DMS53 (cell line): ENCODE results near the gene GARNL3.

Experiments used
- DNase-seq: peaks from one replicate; lab custom pipeline; 2025; lab: John Stamatoyannopoulos, UW

GARNL3 gene

DNA sequence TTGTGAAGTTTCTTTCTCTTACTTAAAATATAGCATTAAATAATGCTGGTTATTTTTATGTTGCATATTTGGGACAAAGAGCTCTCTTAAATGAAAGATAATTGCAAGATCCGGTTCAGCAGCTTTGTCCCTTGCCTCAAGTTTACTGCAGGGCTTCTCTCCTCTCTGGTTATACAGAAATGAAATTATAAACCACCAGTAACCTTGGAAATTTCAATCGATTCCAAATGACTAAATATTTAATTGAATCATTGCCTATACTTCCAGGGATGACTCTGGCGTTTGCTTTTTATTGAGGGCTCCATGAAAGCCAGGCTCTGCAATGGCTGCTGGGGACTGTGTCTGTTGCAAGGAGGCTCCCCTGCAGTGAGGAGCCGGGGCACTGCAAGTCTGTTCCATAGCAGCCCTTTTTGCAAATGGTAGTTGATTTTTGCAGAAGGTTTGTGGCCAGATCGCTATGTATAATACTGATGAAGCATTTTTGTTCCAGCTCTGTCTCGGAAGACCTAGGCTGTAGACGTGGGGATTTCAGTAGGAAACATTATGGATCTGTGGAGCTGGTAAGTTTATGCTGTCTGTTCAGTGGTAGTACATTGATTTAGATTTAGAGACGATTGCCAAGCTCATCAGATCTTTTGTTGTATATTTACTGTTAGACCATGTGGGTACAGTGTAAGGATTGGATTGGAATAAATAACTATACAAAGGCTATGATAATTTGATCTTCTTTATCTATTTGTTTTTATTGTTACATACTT is at the start of gene GARNL3:
Gene GARNL3, plus strand, starts transcription at position 313 of the 758 bp plus-strand sequence. Its CDS starts 104 bp downstream, at position 417.
- no peak for DNase-seq

DNA sequence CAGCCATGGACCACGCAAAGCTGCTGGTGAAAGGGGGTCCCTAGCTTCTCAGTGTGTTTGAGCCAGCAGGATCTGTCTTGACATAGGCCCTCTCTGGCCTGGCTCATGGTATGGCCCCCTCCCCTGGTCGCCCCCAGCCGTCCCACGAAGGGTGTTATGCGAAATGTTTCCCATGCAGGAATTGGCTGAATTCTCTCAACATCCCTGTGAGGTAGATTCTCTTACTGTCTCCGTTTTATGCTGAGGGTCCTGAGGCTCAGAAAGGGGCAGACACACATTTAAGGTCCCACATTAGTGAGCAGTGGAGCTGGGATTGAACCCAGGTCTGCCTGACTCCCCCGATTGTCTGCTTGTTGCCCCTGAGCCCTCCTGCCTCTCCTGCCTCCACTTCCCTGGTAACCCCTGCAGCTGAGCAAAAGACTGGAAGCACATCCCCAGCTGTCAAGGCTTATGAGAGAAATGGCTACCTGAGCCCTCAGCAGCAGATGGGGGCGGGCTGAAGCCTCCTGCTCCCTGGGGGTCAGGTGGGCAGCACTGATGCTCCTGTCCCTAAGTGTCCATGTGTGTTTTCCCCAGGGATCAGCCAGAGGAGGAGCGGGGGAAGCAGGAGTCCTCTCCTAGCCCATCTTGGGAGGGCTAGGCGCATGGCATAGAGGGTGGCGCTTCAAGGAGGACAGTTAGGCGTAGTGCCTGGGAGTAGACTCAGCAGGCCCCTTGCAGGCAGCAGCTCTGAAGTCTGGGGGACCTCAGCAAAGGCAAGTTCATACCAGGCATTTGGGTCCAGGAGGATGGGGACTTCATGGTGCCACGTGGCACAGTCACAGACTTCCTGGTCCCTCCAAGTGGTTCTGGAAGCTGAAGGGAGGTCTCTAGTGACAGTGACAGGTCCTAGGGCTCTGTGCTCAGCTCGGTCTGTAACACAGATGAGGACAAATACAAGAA is 49.0 kb upstream of the GARNL3 start:
- DNase-seq: no peak

DNA sequence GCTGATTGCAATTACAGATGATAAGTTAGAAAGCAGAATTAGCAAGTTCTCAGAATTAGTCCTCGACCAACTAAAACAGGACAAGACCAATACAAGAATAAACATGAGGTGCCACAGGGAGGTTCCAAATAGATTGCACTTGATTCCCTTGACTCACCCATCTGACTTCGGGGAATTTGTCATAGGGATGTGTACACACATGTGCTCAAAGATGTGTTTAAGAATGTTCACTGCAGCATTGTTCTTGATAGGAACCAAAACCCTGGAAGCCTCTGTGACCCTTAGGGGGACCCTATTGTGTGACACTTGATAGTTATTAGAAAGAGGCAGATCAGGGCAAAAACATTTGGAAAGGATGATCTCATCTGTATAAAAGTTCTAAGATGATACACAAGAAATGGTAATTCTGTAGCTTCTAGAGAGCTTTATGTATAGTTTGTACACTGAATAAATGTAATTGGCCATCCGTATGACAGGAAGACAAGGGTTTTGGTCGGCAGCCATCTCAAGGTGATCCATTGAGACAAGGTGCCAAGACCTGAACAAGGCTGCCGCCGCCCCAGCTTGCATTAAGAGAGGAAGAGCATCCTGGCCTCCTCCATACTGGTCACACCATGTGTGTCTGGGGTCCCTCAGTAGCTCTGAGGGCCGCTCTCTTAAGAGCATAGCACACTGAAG is 48.2 kb upstream of the GARNL3 start:
- DNase-seq: no peak

DNA sequence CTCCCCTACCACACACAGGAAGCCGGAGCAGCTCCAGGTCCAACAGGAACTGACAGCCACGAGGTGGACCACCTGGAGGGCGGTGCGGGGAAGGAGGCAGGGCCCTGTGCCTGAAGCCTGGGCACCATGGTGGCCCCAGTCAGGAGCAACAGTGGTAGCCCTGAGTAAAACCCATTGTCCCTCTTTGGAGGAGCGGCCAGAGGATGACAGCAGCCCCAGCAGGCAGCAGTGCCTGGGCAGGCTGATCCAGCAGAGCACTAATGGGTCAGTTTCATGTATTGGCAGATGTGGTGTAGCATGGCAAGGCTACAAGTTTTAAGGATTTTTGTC is 47.7 kb upstream of the GARNL3 start:
- no peak for DNase-seq

- DNase-seq: no peak
Observed at GRCh38 chr9:127218818-127219217, 45.8 kb upstream of the GARNL3 start.

DNA sequence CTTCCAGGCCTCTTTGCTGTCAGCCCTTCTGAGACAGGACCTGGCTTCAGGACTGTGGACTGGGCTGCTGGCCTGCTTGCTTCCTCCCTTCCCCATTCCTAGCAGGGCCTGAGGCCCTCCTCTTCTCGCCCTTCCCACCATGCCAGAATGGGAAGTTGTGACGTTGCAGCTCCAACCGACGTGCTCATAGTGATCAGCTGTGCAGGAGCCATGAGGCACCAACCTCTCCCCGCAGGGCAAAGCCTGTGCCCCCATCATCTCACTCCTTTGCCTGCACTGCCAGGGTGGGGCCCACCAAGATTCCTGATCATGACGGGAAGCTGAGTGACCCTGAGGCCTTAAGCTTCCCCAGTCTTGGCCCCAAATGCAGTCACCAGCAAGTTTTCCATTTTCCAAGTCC is 45.1 kb upstream of the GARNL3 start:
- no peak for DNase-seq

DNA sequence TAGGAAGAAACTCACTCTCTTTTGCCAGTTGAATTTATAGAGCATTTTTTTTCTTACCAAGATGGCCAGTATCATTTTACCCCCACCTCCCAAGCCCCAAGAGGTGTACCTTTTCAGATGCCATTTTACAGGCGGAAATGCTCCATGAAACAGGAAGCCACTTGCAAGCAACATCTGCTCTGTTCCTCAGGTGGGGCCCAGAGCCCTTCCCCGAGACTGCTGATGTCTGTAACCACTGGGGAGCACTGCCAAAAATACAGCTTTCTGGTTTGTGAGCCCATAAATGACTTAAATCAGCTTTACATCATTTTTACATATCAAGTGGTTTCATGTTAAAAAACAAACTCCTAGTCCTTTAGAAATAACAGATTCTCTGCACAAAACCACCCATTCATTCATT is 42.9 kb upstream of the GARNL3 start:
- DNase-seq: no peak

DNA sequence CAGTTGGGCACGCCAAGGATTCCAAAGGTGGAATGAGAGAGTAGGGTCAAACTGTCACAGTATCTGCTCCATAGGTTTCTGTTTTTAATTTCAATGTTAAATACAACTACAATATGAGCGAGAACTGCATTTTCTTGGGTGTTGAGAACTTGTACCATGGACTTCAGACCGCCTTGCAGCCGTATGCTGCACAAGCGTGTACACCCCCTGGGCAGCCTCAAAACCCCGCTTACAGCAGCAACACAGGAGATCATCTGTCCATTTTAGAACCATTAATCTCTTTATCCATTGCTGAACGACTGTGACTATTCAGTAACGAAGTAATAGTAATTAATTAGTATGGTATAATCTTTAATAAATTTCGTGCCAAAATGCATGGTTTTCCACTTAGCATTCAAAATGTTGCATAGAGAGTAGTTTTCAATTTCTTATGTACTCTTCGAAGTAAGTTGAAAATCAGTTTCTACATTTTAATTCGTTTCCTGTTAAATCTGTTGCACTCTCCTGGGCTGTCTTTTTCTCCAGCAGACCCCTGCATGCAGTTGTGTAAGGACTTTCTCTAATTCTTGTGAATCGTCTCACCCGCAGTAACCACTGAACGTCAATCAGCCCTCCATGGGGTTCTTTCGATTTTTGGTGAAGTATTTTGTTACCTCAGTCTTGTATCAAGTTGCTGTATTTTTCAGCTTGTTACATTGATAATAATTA is 42.0 kb upstream of the GARNL3 start:
- DNase-seq: no peak

DNA sequence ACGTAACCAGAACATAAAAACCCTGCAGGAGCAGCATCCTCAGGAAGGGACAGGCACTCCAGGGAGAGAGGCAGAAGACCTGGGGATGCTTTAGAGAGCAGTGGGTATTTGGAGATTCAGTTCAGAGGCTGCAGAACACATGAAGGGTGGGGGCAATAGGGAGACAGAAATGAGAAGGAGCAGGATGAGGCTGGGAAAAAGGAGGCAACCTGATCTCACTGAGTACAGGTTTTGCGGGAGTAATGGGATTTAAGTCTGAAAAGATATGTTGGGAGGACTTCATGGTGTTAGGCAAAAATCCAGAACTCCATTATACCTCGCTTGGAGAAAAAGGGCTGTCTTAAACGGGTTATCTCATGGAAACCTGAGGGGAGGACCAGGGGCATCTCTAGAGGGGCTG is 41.3 kb upstream of the GARNL3 start:
- DNase-seq: peak; percentile 23

DNA sequence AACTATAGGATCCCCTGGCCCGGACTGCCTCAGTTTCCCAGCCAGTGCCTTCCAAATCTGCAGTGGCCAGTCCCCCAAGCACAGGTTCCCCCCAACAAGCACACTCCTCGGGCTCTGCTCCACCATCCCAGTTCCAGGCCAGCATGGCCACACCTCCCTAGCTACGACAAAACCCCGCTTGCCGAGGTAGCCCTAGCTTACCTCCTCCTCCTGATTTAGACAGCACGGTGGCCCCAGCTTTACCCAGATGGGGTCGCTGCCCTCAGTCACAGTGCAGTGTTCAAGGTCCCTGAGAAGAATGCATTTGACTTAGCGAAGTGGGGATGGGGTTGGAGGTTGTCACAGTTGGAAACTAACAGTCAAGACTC is 40.8 kb upstream of the GARNL3 start:
- DNase-seq: no peak

- DNase-seq: peak; percentile 96
Observed at GRCh38 chr9:127224178-127224882, 40.2 kb upstream of the GARNL3 start.

GRCh38 chr9:127224883-127225739 is 39.5 kb upstream of the GARNL3 start:
- DNase-seq: peak; percentile 96

DNA sequence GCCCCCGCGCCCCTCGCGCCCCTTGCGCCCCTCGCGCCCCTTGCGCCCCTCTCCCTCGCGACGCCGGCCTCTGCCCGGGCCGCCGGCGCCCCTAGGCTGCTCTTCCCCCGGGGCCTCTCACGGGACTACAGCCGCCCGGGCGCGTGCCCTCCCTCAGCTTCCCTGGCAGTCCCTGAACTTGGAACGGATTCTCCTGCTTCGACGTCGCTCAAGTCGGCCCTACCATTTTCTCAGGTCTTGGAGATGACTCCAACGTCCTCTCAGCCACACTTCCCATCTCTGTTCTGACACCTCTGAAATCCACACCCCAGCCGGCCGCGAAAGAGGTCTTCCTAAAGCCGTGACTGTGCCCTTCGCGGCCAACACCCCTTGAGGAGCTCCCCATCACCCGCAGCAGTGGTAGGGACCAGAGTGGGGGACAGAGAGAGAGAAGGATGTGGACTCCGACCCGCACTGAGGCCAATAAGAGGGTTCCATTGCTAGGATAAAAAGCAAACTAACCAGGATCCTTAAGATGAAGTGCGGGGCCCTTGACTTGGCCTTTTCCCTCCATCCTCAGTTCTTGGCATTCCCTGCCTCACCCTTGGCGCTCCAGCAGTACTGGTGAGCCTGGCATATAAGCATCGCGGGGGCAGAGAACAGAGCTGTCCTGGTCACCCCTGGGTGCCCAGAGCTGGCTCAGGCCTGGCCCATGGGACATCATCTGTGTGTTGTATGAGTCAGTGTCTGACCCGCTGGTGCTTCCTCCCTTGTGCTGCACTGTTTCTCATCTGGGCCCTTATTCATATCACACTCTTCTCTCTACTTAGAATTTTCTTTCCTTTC is 38.6 kb upstream of the GARNL3 start:
- DNase-seq: peak; percentile 70

GRCh38 chr9:127229691-127230417 is 34.7 kb upstream of the GARNL3 start:
- DNase-seq: no peak

DNA sequence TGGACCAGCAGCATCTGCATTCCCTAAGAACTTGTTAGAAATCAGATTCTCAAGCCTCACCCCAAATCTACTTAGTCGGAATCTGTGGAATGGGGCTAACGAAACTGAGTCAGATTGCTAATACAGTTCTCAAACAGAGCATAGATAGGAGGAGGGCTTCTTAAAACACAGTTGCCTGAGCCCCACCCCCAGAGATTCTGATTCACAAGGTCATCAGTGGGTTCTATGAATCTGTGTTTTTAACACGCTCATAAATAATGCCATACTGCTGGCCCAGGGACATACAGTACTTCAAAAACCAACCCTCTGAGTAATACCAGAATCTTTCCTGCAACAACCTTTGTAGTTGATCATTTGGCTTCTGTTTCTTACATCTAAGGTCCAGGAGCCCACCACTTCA is 32.9 kb upstream of the GARNL3 start:
- no peak for DNase-seq

- no peak for DNase-seq
Observed at GRCh38 chr9:127232833-127233549, 31.6 kb upstream of the GARNL3 start.

DNA sequence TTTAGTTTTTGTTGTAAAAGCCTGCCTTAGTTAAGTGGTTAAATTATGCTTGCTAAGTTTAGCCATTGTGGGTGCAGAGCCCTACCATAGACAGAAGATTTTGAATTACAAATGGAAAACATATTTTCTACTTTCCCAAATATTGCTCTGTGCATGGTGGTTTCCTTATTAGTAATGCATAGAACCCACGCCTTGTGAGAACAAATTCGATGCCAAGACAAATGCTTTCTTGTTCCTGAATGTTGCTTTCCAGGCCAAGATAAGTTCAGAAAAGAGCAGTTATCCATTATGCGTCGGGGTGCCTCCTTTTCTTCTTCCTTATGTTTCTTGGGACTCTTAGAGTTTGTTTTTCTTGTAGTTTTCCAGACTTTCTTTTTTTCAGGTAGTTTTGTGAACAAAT is 31.0 kb upstream of the GARNL3 start:
- DNase-seq: no peak

- no peak for DNase-seq
Observed at GRCh38 chr9:127233989-127234388, 30.6 kb upstream of the GARNL3 start.
